LNCAP (cell line): ENCODE data around the gene NSF.

Experiments
- CTCF ChIP-seq: fragments of 450-650 bp; IDR thresholded peaks from 2 replicates; pipeline ENCODE4 v1.5.1; 2017; ENCODE audit warnings: mild to moderate bottlenecking

Gene NSF

GRCh38 chr17:46736100-46736499 lies 145.6 kb downstream of the NSF start:
- TF ChIP-seq CTCF, result no peak

GRCh38 chr17:46737326-46737725 lies 146.9 kb downstream of the NSF start:
- no peak for TF ChIP-seq CTCF

- TF ChIP-seq CTCF, result no peak
Observed at GRCh38 chr17:46738544-46738943, 148.1 kb downstream of the NSF start.

- TF ChIP-seq CTCF, result no peak
Observed at GRCh38 chr17:46739982-46740381, 149.5 kb downstream of the NSF start.

- no peak for TF ChIP-seq CTCF
Observed at GRCh38 chr17:46741122-46741730, 150.8 kb downstream of the NSF start.

GRCh38 chr17:46742565-46743270 lies 152.2 kb downstream of the NSF start:
- no peak for TF ChIP-seq CTCF

GRCh38 chr17:46744441-46744840 lies 154.0 kb downstream of the NSF start:
- TF ChIP-seq CTCF, result no peak
